ENCODE measurements around the gene TAF1. TPM values are rescaled to one million over a fixed set of nuclear protein-coding genes. Genes with fewer than 3 reads are reported as not detected.
"Not testable (repeated sequence)": the region's sequence is repeated elsewhere in the genome, so short reads cannot be mapped to it uniquely, and the experiment has no call there.

The TAF1 gene
- total RNA-seq, 1 experiment from 2014 or later = 41.2 TPM

DNA sequence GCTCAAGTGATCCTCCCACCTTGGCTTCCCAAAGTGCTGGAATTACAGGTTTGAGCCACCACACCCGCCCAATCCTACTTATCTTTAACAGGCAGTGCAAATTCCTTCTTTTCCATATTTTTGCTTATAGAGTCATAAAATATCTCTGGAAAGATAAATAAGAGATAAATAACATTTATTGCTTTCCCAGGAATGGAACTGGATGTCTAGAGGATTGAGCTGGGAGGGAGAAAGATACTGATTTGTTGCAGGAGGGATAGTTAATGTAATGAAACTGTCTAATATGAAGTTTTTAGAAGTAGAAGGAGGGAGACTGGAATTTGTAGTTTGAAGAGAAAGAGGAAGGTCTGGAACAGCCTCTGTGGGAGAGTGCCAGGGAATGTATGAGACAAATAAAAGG lies 44.4 kb upstream of the TAF1 start:
- intact Hi-C loops (cut with micrococcal nuclease; ENCODE audit: unreplicated experiment) = no loop called here
- no TSS peak for BruUV-seq (replicated peaks)

DNA sequence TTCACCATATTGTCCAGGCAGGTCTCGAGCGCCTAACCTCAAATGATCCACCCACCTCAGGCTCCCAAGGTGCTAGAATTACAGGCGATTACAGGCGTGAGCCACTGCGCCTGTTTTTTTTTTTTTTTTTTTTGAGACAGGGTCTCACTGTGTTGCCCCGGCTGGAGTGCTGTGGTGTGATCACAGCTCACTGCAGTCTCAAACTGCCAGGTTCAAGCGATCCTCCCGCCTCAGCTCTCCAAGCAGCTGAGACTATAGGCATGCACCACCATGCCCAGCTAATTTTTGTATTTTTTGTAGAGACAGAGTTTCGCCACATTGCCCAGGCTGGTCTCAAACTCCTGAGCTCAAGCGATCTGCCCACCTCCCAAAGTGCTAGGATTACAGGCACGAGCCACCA lies 41.7 kb upstream of the TAF1 start:
- H3K4me3 Mint-ChIP-seq (ENCODE audit: unreplicated experiment); H3K9me3 ChIP-seq; H3K36me3 Mint-ChIP-seq (ENCODE audit: insufficient read depth, unreplicated experiment); H3K27me3 Mint-ChIP-seq (ENCODE audit: insufficient read depth, unreplicated experiment); H3K4me1 ChIP-seq; H3K9me3 Mint-ChIP-seq (ENCODE audit: unreplicated experiment); POLR2A ChIA-PET; CTCF ChIA-PET; intact Hi-C loops (cut with micrococcal nuclease; ENCODE audit: unreplicated experiment); BruUV-seq (replicated peaks); H3K4me1 Mint-ChIP-seq (ENCODE audit: low read depth, unreplicated experiment); H3K4me3 ChIP-seq (ENCODE audit: low read depth, low read length); H3K27ac Mint-ChIP-seq (ENCODE audit: unreplicated experiment); DNase-seq; H3K27me3 ChIP-seq (replicated peaks; ENCODE audit: control insufficient read depth, insufficient read depth, low read length); H3K36me3 ChIP-seq (ENCODE audit: control insufficient read depth, insufficient read depth, low read length): not testable (repeated sequence)

More for the DNA sequence above, 44.4 kb upstream of the TAF1 start:
- no peak overlapping the region for H3K4me3 Mint-ChIP-seq (ENCODE audit: unreplicated experiment)
- peak overlapping the region; percentile 73 for H3K27ac Mint-ChIP-seq (ENCODE audit: unreplicated experiment)
- Histone ChIP-seq H3K27me3 (replicated peaks; ENCODE audit: control insufficient read depth, insufficient read depth, low read length) (no peaks in the 10 kb centered on the region), H3K36me3 (ENCODE audit: control insufficient read depth, insufficient read depth, low read length) (no peaks in the 10 kb centered on the region), H3K4me3 (ENCODE audit: low read depth, low read length) (no peak overlapping the region), H3K4me1 (no peaks in the 10 kb centered on the region), H3K9me3 (peaks cover 2% of the 10 kb centered on the region; the same call in 1 of the 2 replicates)
- POLR2A ChIA-PET = no interaction called here
- no peaks in the 10 kb centered on the region for H3K9me3 Mint-ChIP-seq (ENCODE audit: unreplicated experiment)
- peak in 1 of 2 experiments; percentile 31 for DNase-seq
- H3K4me1 Mint-ChIP-seq (ENCODE audit: low read depth, unreplicated experiment) = peaks cover 7% of the 10 kb centered on the region
- H3K36me3 Mint-ChIP-seq (ENCODE audit: insufficient read depth, unreplicated experiment) = no peaks in the 10 kb centered on the region
- H3K27me3 Mint-ChIP-seq (ENCODE audit: insufficient read depth, unreplicated experiment) = no peaks in the 10 kb centered on the region
- CTCF ChIA-PET = no interaction called here
- TF ChIP-seq, protein P1, sequence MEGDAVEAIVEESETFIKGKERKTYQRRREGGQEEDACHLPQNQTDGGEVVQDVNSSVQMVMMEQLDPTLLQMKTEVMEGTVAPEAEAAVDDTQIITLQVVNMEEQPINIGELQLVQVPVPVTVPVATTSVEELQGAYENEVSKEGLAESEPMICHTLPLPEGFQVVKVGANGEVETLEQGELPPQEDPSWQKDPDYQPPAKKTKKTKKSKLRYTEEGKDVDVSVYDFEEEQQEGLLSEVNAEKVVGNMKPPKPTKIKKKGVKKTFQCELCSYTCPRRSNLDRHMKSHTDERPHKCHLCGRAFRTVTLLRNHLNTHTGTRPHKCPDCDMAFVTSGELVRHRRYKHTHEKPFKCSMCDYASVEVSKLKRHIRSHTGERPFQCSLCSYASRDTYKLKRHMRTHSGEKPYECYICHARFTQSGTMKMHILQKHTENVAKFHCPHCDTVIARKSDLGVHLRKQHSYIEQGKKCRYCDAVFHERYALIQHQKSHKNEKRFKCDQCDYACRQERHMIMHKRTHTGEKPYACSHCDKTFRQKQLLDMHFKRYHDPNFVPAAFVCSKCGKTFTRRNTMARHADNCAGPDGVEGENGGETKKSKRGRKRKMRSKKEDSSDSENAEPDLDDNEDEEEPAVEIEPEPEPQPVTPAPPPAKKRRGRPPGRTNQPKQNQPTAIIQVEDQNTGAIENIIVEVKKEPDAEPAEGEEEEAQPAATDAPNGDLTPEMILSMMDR (IDR thresholded peaks at IDR 0.05; ENCODE audit: insufficient read depth in 1 of 2, low read depth in 1 of 2, low read length in 1 of 2, severe bottlenecking in 1 of 2, unreplicated experiment in 1 of 2) = no peak

DNA sequence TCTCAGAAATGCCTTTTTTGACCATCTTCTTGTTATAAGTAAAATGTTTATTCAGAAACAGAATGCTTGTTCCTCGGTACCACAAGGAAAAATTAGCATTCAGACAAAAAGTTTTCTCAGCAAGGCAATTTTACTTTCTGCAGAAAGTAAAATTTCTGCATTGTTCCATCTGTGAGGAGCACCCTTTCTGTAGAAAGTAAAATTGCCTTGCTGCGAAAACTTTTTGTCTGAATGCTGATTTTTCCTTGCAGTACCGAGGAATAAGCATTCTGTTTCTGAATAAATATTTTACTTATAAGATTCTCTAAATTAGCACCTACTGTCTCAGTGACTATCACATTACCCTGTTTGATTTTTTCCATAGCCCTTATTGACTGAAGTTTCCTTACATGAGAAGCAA lies 39.8 kb upstream of the TAF1 start:
- intact Hi-C loops (cut with micrococcal nuclease; ENCODE audit: unreplicated experiment) = no loop called here
- Histone ChIP-seq H3K27me3 (replicated peaks; ENCODE audit: control insufficient read depth, insufficient read depth, low read length) (no peaks in the 10 kb centered on the region), H3K9me3 (peaks cover 3% of the 10 kb centered on the region; the same call in 1 of the 2 replicates), H3K36me3 (ENCODE audit: control insufficient read depth, insufficient read depth, low read length) (no peaks in the 10 kb centered on the region), H3K4me3 (ENCODE audit: low read depth, low read length) (no peak overlapping the region), H3K4me1 (no peaks in the 10 kb centered on the region)
- Mint-ChIP-seq H3K27me3 (ENCODE audit: insufficient read depth, unreplicated experiment) (no peaks in the 10 kb centered on the region), H3K27ac (ENCODE audit: unreplicated experiment) (no peak overlapping the region), H3K4me1 (ENCODE audit: low read depth, unreplicated experiment) (peaks cover 7% of the 10 kb centered on the region), H3K36me3 (ENCODE audit: insufficient read depth, unreplicated experiment) (no peaks in the 10 kb centered on the region), H3K4me3 (ENCODE audit: unreplicated experiment) (no peak overlapping the region), H3K9me3 (ENCODE audit: unreplicated experiment) (no peaks in the 10 kb centered on the region)
- TF ChIP-seq, protein P1 (IDR thresholded peaks at IDR 0.05; ENCODE audit: insufficient read depth in 1 of 2, low read depth in 1 of 2, low read length in 1 of 2, severe bottlenecking in 1 of 2, unreplicated experiment in 1 of 2) = no peak
- POLR2A ChIA-PET = no interaction called here
- DNase-seq = no peak
- CTCF ChIA-PET = no interaction called here
- no TSS peak for BruUV-seq (replicated peaks)

DNA sequence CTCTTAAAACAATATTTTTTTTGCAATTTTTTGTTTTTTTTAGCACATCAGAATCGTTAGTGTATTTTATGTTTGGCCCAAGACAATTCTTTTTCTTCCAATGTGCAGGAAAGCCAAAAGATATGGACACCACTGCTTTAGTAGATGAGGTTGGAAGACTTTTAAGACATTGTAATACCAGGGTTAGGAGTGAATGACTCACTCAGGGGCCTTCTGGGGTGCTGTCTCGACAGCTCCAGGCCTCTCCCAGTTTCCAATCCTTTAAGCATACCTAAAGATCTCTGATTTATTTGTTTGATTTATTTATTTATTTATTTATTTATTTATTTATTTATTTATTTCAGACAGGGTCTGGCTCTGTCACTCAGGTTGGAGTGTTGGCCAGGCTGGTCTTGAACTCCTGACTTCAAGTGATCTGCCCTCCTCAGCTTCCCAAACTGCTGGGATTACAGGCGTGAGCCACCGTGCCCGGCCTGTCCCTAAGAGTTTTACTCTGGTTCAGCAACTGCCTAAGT lies 16.9 kb upstream of the TAF1 start:
- not testable (repeated sequence) for BruUV-seq (replicated peaks); H3K27me3 Mint-ChIP-seq (ENCODE audit: insufficient read depth, unreplicated experiment)
- intact Hi-C loops (cut with micrococcal nuclease; ENCODE audit: unreplicated experiment) = loop anchor here (5.0 kb wide), 1 partner anchor 352 kb away; no protein-coding TSS in a partner anchor

DNA sequence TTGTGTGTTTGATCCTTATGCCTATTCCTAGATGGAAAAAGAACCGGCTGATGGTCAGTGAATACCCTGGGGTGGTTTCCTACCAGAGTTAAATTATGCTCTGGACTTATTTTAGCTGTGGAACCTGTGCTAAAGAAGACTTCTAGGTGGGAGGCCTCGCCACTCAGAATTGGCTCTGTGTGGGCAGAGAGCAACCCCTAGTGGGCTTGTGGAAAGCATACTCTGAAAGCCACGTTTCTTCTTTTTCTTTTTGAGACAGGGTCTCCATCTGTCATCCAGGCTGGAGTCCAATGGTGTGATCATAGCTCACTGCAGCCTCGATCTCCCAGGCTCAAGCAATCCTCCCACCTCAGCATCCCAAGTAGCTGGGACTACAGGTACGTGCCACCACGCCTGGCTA lies 16.3 kb upstream of the TAF1 start:
- H3K4me3 Mint-ChIP-seq (ENCODE audit: unreplicated experiment); H3K36me3 ChIP-seq (ENCODE audit: control insufficient read depth, insufficient read depth, low read length); BruUV-seq (replicated peaks); DNase-seq; H3K36me3 Mint-ChIP-seq (ENCODE audit: insufficient read depth, unreplicated experiment); H3K27me3 ChIP-seq (replicated peaks; ENCODE audit: control insufficient read depth, insufficient read depth, low read length); CTCF ChIA-PET; H3K9me3 ChIP-seq; POLR2A ChIA-PET; H3K4me1 ChIP-seq; H3K27ac Mint-ChIP-seq (ENCODE audit: unreplicated experiment); H3K9me3 Mint-ChIP-seq (ENCODE audit: unreplicated experiment); H3K4me1 Mint-ChIP-seq (ENCODE audit: low read depth, unreplicated experiment); H3K4me3 ChIP-seq (ENCODE audit: low read depth, low read length); H3K27me3 Mint-ChIP-seq (ENCODE audit: insufficient read depth, unreplicated experiment): not testable (repeated sequence)
- intact Hi-C loops (cut with micrococcal nuclease; ENCODE audit: unreplicated experiment) = loop anchor here (5.0 kb wide), 1 partner anchor 353 kb away; no protein-coding TSS in a partner anchor

More for the DNA sequence above, 16.9 kb upstream of the TAF1 start:
- H3K9me3 ChIP-seq; H3K27me3 ChIP-seq (replicated peaks; ENCODE audit: control insufficient read depth, insufficient read depth, low read length); H3K4me3 ChIP-seq (ENCODE audit: low read depth, low read length); H3K27ac Mint-ChIP-seq (ENCODE audit: unreplicated experiment); H3K9me3 Mint-ChIP-seq (ENCODE audit: unreplicated experiment); H3K4me1 Mint-ChIP-seq (ENCODE audit: low read depth, unreplicated experiment); H3K4me3 Mint-ChIP-seq (ENCODE audit: unreplicated experiment); H3K36me3 Mint-ChIP-seq (ENCODE audit: insufficient read depth, unreplicated experiment); DNase-seq; CTCF ChIA-PET; H3K36me3 ChIP-seq (ENCODE audit: control insufficient read depth, insufficient read depth, low read length); POLR2A ChIA-PET; H3K4me1 ChIP-seq: not testable (repeated sequence)

DNA sequence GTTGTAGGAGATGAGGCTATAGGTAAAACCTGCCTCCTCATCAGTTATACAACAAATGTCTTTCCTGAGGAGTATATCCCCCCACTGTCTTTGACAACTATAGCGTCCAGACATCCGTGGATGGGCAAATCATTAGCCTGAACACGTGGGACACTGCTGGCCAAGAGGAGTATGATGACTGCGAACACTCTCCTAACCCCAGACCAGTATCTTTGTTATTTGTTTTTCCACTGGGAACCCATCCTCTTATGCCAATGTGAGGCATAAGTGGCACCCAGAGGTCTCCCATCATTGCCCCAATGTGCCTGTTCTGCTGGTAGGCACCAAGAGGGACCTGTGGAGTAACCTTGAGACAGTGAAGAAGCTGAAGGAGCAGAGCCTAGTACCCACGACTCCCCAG lies 13.7 kb upstream of the TAF1 start:
- H3K36me3 ChIP-seq (ENCODE audit: control insufficient read depth, insufficient read depth, low read length); H3K9me3 Mint-ChIP-seq (ENCODE audit: unreplicated experiment); H3K4me1 ChIP-seq; H3K27me3 ChIP-seq (replicated peaks; ENCODE audit: control insufficient read depth, insufficient read depth, low read length); H3K9me3 ChIP-seq; H3K36me3 Mint-ChIP-seq (ENCODE audit: insufficient read depth, unreplicated experiment); BruUV-seq (replicated peaks); DNase-seq; H3K4me3 ChIP-seq (ENCODE audit: low read depth, low read length); H3K4me1 Mint-ChIP-seq (ENCODE audit: low read depth, unreplicated experiment); H3K27me3 Mint-ChIP-seq (ENCODE audit: insufficient read depth, unreplicated experiment); H3K4me3 Mint-ChIP-seq (ENCODE audit: unreplicated experiment); intact Hi-C loops (cut with micrococcal nuclease; ENCODE audit: unreplicated experiment); H3K27ac Mint-ChIP-seq (ENCODE audit: unreplicated experiment): not testable (repeated sequence)
- ChIA-PET POLR2A (interaction anchor here (0.5 to 1.5 kb wide), 2 partner anchors 14 to 61 kb away, joined by 3 to 12 read pairs; partner anchors contain the start of gene TAF1), CTCF (interaction anchor here (0.6 kb wide), 1 partner anchor 593 kb away, joined by 3 read pairs; no protein-coding TSS in a partner anchor)

All from Caco-2 (cell line).